ENCODE results near the gene HPN. TPM values are rescaled to one million over a fixed set of nuclear protein-coding genes. Genes with fewer than 3 reads are reported as not detected.

The HPN gene
- total and polyA plus RNA-seq, 2 of the 13 experiments (the other 11 are each of a cell fraction or from before 2014, with no cell fraction given): 46.7 to 261 TPM

GRCh38 chr19:35042056-35042730 is 672 bp downstream of the HPN start (continued):
- TF ChIP-seq PCBP1 (IDR thresholded peaks at IDR 0.05; ENCODE audit: borderline replicate concordance, low read depth, low read length) (no peak), ZNF75D (CRISPR knock-in tag; IDR thresholded peaks at IDR 0.05; ENCODE audit: borderline replicate concordance) (no peak), MYC (CRISPR knock-in tag; IDR thresholded peaks at IDR 0.05; ENCODE audit: borderline replicate concordance) (no peak; the same call in 1 of the 2 replicates), ZGPAT (CRISPR knock-in tag; IDR thresholded peaks at IDR 0.05) (peak; percentile 75), ZNF552 (CRISPR knock-in tag; IDR thresholded peaks at IDR 0.05; ENCODE audit: borderline replicate concordance) (no peak), SP4 (CRISPR knock-in tag; IDR thresholded peaks at IDR 0.05) (no peak; the same call in 1 of the 2 replicates), TBX3 (IDR thresholded peaks at IDR 0.05; ENCODE audit: borderline replicate concordance) (no peak), SYNCRIP (IDR thresholded peaks at IDR 0.05; ENCODE audit: insufficient read depth, low read depth, low read length) (no peak), SCMH1 (CRISPR knock-in tag; IDR thresholded peaks at IDR 0.05; ENCODE audit: borderline replicate concordance) (no peak), PATZ1 (CRISPR knock-in tag; IDR thresholded peaks at IDR 0.05) (peak; percentile 99), ZMYM3 (CRISPR knock-in tag; IDR thresholded peaks at IDR 0.05) (no peak), KAT7 (CRISPR knock-in tag; IDR thresholded peaks at IDR 0.05; ENCODE audit: borderline replicate concordance) (no peak), PHB2 (IDR thresholded peaks at IDR 0.05; ENCODE audit: partially characterized antibody) (no peak), ZFP90 (CRISPR knock-in tag; IDR thresholded peaks at IDR 0.05; ENCODE audit: borderline replicate concordance) (0 out of 2 replicates have a peak, but pooled peaks have one; percentile 75), E2F2 (CRISPR knock-in tag; IDR thresholded peaks at IDR 0.05; ENCODE audit: borderline replicate concordance) (no peak; the same call in 1 of the 2 replicates), ZNF703 (CRISPR knock-in tag; IDR thresholded peaks at IDR 0.05; ENCODE audit: borderline replicate concordance) (no peak), ZNF605 (CRISPR knock-in tag; IDR thresholded peaks at IDR 0.05) (0 out of 2 replicates have a peak, but pooled peaks have one; percentile 8), ZNF574 (CRISPR knock-in tag; IDR thresholded peaks at IDR 0.05) (peak; percentile 81), ZNF326 (CRISPR knock-in tag; IDR thresholded peaks at IDR 0.05; ENCODE audit: borderline replicate concordance) (0 out of 2 replicates have a peak, but pooled peaks have one; percentile 30), HNRNPH1 (optimal IDR thresholded peaks at IDR 0.05; ENCODE audit: low read depth, low read length) (peak; percentile 83), ZNF432 (CRISPR knock-in tag; IDR thresholded peaks at IDR 0.05; ENCODE audit: borderline replicate concordance) (no peak), ZSCAN29 (CRISPR knock-in tag; conservative IDR thresholded peaks at IDR 0.05) (no peak)
